Gastrocnemius medialis (tissue), 4 donors: ENCODE results near the gene PTTG1. TPM values are rescaled to one million over a fixed set of nuclear protein-coding genes. Genes with fewer than 3 reads are reported as not detected.

ENCODE experiments used
- ATAC-seq, 2 donors: fragments of 150-250 bp; one replicate each; pipeline ENCODE4 v1.9.1; 2016
- DNase-seq, 2 donors: peaks; one replicate each; pipeline ENCODE4 v3.0.0-alpha.2; 2019
- H3K27ac ChIP-seq, 4 donors: fragments of 200-600 bp; sonication (generic); 1 replicate in 1 of 4; 2 replicates in 3 of 4; pipeline ENCODE4 v1.5.1; 2016 to 2018; ENCODE audit warnings: mild to moderate bottlenecking in 2 of 4, moderate library complexity in 1 of 4
- H3K27me3 ChIP-seq, 3 donors: fragments of 200-600 bp; sonication (generic) in 2 of 3; 1 replicate in 1 of 3; 2 replicates in 2 of 3; pipeline versions ENCODE4 v1.5.1 to v1.6.0; 2016 to 2019; ENCODE audit warnings: mild to moderate bottlenecking in 1 of 3, moderate library complexity in 1 of 3
- H3K36me3 ChIP-seq, 2 donors: fragments of 200-600 bp; sonication (generic) in 1 of 2; one replicate each; pipeline ENCODE4 v1.5.1; 2017 to 2018
- H3K4me1 ChIP-seq, 2 donors: fragments of 200-600 bp; sonication (generic) in 1 of 2; one replicate each; pipeline ENCODE4 v1.5.1; 2016 to 2017; ENCODE audit warnings: mild to moderate bottlenecking in 2 of 2
- H3K4me3 ChIP-seq, 4 donors: fragments of 200-600 bp; sonication (generic) in 3 of 4; 1 replicate in 1 of 4; 2 replicates in 3 of 4; pipeline ENCODE4 v1.5.1; 2016 to 2019; ENCODE audit warnings: mild to moderate bottlenecking in 2 of 4
- H3K9me3 ChIP-seq, 3 donors: fragments of 200-600 bp; sonication (generic) in 2 of 3; 1 replicate in 1 of 3; 2 replicates in 2 of 3; pipeline ENCODE4 v1.5.1; 2016 to 2019
- CTCF ChIP-seq, 5 experiments: fragments of 450-650 bp in 3 of 5; fragments of 200-600 bp in 2 of 5; sonication (generic) in 2 of 5; IDR thresholded peaks in 4 of 5; conservative IDR thresholded peaks in 1 of 5; 1 replicate in 4 of 5; 2 replicates in 1 of 5; pipeline ENCODE4 v1.5.1; 2016 to 2019; ENCODE audit warnings: antibody characterized with exemption in 5 of 5, mild to moderate bottlenecking in 3 of 5, moderate library complexity in 3 of 5
- POLR2A ChIP-seq, 2 donors: fragments of 450-650 bp; IDR thresholded peaks; one replicate each; pipeline ENCODE4 v1.6.1; 2017; ENCODE audit warnings: antibody characterized with exemption in 2 of 2, mild to moderate bottlenecking in 2 of 2, moderate library complexity in 2 of 2
- in situ Hi-C, 4 donors: fragments of 200-750 bp; cut with MboI; loops; one replicate each; pipeline versions ENCODE4 v1.15.0 to v1.8.0; 2017; ENCODE audit warnings: low sequenced_read_pairs in 4 of 4
- intact Hi-C: fragments of 100-400 bp; cut with DNase I; formaldehyde crosslinking; loops from one replicate; pipeline ENCODE4 v1.15.1; 2023; ENCODE audit warnings: low total_unique reads
- total RNA-seq, 4 donors: library from RNA; depleted of rRNA; stranded (reverse); fragments of >200 nt; gene quantifications; one replicate each; pipeline versions ENCODE4 v1.1.0 to v1.2.3, GENCODE V29; 2016

PTTG1 gene
- total RNA-seq, 4 donors from 2014 or later, result 1.1 to 18.1 (median 11.4) TPM

GRCh38 chr5:160456480-160457177 is 35.0 kb downstream of the PTTG1 start:
- ATAC-seq (no peak), DNase-seq (no peak)
- no peaks in the 10 kb centered on the region for H3K9me3 ChIP-seq
- intact Hi-C loops (no loop called here), in situ Hi-C loops (no loop called here)
- H3K27me3 ChIP-seq, result peaks cover 0 to 4% (median 0%) of the 10 kb centered on the region in 3 donors
- H3K36me3 ChIP-seq, result no peaks in the 10 kb centered on the region
- no peak overlapping the region for H3K4me3 ChIP-seq
- no peaks in the 10 kb centered on the region for H3K4me1 ChIP-seq
- H3K27ac ChIP-seq, result no peak overlapping the region
- TF ChIP-seq CTCF (IDR thresholded peaks at IDR 0.05 in 4 of 5, conservative IDR thresholded peaks at IDR 0.05 in 1 of 5), result no peak
- no peak for TF ChIP-seq POLR2A (IDR thresholded peaks at IDR 0.05)

- Histone ChIP-seq H3K9me3 (no peaks in the 10 kb centered on the region), H3K27me3 (peaks cover 0 to 4% (median 0%) of the 10 kb centered on the region in 3 donors), H3K4me3 (no peak overlapping the region), H3K27ac (no peak overlapping the region), H3K36me3 (no peaks in the 10 kb centered on the region), H3K4me1 (no peaks in the 10 kb centered on the region)
- TF ChIP-seq POLR2A (IDR thresholded peaks at IDR 0.05) (no peak), CTCF (IDR thresholded peaks at IDR 0.05 in 4 of 5, conservative IDR thresholded peaks at IDR 0.05 in 1 of 5) (no peak)
- in situ Hi-C loops (no loop called here), intact Hi-C loops (no loop called here)
- DNase-seq (no peak), ATAC-seq (no peak)
Measured at GRCh38 chr5:160457252-160457651, 35.6 kb downstream of the PTTG1 start.

GRCh38 chr5:160458806-160459800 is 37.4 kb downstream of the PTTG1 start:
- H3K4me3 ChIP-seq, result no peak overlapping the region
- in situ Hi-C loops, result no loop called here
- ATAC-seq, result no peak

More at GRCh38 chr5:160458806-160459800, 37.4 kb downstream of the PTTG1 start:
- Histone ChIP-seq H3K27me3 (peaks cover 0 to under 1% (median 0%) of the 10 kb centered on the region in 3 donors), H3K9me3 (no peaks in the 10 kb centered on the region), H3K36me3 (no peaks in the 10 kb centered on the region), H3K4me1 (no peaks in the 10 kb centered on the region), H3K27ac (no peak overlapping the region)
- TF ChIP-seq CTCF (IDR thresholded peaks at IDR 0.05 in 4 of 5, conservative IDR thresholded peaks at IDR 0.05 in 1 of 5) (no peak), POLR2A (IDR thresholded peaks at IDR 0.05) (no peak)
- no peak for DNase-seq
- intact Hi-C loops, result no loop called here
